HG03432 (cell line): ENCODE results near the gene ADAM8.
A peak's percentile ranks its signal among the peaks of the same experiment; 100 is the strongest.

Experiments
- ATAC-seq: cut with Tn5 transposase; IDR thresholded peaks from one replicate; pipeline ENCODE4 v1.9.1; 2021; ENCODE audit warnings: mild to moderate bottlenecking, moderate library complexity; ENCODE audit not compliant: unreplicated experiment

ADAM8 gene

GRCh38 chr10:133309100-133309719, 32.5 kb upstream of the ADAM8 start:
- ATAC-seq = peak; percentile 81

DNA sequence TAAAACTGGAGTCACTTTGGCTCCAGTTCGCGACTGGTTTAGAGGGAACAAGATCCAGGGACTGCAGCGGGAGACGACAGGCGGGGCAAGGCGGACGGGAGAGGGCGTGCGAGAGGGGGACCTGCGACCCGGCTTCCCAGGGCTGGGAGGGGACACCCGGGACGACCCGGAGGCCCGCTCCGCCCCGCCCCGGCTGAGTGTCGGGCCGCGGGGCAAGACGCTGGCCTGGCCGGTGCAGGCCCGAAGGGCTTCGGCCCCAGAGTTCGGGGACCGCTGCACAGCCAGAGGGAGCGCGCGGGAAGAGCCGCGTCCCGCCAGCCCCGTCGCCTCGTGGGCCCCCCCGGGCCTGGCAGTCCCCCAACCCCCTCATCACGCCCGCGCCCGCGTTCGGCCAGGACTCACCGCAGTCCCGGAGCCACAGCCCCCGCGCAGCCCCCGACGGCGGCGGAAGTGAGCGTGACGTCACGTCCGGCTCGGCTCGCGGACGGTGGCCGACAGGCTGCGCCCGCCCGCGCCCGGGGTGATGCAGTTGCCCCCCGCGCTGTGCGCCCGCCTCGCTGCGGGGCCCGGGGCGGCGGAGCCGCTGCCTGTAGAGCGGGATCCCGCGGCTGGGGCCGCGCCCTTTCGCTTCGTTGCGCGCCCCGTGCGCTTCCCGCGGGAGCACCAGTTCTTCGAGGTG, 31.9 kb upstream of the ADAM8 start, which contains the start of the genes TUBGCP2 and ZNF511:
TSS of gene TUBGCP2 (minus strand) at position 452 of the 679 bp plus-strand sequence. CDS start 5,931 bp downstream, outside the sequence.
TSS of gene ZNF511 (plus strand) at position 494 of the 679 bp plus-strand sequence. CDS start at position 524, 30 bp downstream.
- peak; percentile 81 for ATAC-seq

DNA sequence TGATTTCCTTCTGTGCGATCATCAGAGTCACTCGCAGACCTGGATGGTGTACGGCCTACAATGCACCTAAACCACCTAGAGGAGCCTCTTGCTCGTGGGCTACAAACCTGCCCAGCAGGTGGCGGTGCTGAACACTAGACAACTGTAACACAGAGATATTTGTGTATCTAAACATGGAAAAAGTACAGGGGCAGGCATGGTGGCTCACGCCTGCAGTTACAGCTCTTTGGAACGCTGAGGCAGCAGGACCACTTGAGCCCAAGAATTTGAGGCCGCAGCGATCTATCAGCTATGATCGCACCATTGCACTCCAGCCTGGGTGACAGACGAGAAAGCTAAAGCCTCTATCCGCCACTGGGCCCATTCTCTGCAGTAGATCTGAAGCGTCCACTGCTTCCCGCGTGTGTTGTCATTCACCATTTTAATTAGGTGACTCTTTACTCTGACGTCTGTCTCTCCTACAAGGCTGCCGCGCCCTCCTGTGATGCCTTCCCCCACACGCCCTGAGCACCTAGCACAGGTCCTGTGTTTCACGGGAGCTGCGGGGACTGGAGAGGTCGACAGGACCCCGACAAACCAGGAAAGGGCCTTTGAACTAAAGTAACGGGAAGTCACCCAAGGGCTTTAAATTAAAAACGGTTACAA, 31.2 kb upstream of the ADAM8 start:
- peak; percentile 40 for ATAC-seq

DNA sequence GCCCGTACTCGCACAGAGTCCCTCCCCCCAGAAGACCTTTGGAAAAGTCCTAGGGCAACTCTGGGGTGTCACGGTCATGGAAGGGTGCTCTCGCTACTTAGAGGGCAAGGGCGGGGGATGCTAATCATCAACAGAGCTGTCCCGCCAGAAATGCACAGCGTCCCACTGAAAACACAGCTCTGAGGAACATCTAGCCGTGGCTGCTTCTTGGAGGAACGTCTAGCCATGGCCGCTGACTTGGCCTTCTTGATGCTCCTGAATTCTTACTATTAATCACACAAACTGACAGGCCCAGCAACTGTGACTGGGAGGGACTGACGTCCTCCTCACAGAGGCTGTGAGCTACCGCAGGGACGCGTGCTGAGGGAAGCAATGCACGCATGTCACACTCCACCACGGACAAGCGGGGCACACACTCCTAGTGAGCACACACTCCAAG, 30.3 kb upstream of the ADAM8 start:
- ATAC-seq = no peak

DNA sequence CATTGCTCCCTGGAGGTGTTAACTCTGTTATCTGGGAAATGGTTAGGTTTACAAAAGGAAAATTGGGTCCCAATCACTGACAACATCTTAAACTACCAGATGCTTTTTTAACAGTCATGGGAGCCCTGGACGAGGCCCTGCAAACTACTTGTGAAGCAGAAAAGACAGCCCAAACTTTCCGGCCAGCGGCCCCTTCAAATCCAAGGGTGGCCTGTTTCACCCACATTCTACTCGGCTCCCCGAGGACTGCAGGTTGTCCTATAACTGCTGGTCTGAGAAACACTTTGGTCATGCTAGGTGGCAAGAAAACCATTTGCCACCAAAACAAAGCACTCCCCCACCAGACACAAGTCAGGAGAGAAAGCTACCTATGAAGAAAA, 29.4 kb upstream of the ADAM8 start:
- no peak for ATAC-seq

DNA sequence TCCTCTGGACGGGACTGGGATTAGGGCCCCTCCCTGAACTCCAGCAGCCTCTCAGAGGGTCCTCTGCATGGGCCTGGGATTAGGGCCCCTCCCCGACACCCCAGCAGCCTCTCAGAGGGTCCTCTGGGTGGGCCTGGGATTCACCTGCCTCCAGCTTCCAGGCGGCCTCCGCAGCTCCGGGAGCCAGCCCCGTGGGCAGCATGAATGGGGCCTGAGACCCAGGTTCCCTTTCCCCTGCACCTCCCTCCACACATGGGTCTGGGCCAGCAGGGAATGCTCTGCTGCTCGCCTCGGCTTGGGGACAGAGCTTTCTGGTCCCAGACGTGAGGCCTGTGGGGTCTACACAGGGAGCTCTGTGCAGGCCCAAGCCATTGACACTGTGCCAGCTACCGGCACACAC, 26.5 kb upstream of the ADAM8 start:
- no peak for ATAC-seq

DNA sequence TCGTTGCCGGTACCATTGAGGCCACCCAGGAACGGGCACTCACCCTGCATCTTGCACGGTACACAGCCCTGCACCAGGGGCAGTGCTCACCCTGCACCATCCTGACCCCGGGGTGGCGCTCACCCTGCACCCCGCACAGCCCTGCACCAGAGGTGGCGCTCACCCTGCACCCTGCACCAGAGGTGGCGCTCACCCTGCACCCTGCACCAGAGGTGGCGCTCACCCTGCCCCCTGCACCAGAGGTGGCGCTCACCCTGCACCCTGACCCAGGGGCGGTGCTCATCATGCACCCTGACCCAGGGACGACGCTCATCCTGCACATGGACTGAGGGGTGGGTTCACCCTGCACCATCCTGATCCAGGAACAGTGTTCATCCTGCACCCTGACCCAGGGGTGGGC, 25.6 kb upstream of the ADAM8 start:
- ATAC-seq = no peak

DNA sequence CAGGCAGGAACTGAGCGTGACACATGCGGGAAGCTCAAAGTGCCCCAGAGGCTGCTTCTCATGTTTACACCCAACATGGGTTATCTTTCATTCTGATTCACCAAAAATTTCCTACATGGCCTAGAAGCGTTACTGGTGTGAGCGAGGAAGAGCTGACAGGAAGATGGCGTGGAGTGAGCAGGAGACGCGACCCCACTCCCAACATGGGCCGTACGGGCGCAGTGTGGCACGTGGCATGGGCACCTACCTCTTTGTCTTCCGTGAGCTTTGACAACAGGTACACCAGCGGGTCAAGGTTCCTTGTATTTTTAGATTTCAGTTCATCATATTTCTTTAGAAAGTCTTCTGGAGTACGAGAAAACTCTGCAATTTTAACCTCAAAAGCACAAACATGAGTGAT, 23.1 kb upstream of the ADAM8 start:
- ATAC-seq = no peak

DNA sequence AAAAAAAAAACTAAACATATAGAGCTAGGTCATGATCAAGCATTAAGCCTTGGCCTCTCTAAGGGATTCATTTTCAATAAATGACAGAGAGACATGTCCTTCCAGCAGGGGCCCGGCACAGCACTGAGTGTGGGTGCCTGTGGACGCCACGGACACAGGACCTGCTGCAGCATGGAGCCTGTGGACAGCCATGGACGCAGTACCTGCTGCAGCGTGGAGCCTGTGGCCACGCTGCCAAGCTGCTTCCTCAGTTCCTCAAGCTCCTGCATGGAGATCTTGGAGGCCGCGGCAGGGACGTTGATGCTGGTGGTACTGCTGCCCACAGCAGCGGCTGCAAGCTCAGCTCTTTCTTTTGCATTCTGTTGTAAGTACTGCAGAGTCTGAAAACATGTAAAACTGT, 22.6 kb upstream of the ADAM8 start:
- ATAC-seq = no peak

- ATAC-seq = no peak
Observed at GRCh38 chr10:133298466-133298865, 21.8 kb upstream of the ADAM8 start.

DNA sequence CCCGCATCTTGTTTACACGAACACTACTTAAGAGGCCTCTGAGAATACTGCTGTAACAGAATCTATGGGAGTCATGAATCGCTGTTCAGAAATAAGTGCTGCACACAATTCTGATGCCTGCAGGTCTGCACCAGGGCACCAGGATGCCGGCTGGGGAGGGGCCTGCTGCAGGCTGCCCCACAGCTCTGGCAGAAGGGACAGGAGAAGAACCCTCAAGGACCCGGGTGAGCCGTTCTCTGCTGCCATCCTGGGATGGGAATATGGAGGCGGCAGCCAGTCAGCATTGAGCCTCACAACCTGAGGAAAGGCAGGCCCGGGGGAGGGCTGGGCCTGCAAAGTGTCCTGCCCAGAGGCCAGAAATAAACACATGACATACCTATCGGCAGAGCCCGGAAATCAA, 20.8 kb upstream of the ADAM8 start:
- no peak for ATAC-seq

- no peak for ATAC-seq
Observed at GRCh38 chr10:133295426-133296320, 19.0 kb upstream of the ADAM8 start.

DNA sequence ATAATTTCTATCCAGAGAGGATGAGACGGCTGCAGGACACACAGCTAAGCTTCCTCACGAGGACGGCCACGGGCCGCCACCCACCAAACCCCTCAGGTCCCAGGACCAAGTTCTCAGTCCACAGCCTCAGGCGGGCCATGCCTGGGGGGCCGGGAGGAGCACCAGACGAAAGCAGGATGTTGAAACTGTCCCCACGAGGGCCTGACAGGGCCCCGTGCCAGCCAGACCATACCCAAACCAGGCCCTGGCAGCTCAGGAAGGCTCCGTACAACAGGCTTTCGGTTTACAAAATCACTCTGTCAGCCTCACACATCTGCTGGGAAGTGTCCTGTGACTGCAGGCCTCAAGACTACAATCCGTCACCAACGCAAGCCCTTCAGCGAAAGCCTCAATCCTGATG, 17.5 kb upstream of the ADAM8 start:
- ATAC-seq = no peak

DNA sequence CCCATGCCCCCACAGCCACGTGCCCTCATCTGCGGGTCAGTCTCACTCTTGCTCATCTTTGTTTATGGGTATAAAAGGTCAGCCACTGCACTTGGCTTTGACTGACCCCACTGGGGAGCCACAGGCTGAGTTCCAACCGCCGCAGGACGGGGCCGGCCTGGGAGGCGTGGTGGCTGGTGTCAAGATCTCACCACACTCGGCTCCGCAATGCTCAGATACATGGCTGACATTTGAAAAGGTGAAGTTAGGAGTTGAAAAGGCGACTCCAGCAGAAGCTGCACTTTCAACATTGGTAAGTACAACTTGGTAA, 17.1 kb upstream of the ADAM8 start:
- no peak for ATAC-seq

- no peak for ATAC-seq
Observed at GRCh38 chr10:133292919-133293809, 16.5 kb upstream of the ADAM8 start.

- ATAC-seq = no peak
Observed at GRCh38 chr10:133289761-133290160, 13.1 kb upstream of the ADAM8 start.

DNA sequence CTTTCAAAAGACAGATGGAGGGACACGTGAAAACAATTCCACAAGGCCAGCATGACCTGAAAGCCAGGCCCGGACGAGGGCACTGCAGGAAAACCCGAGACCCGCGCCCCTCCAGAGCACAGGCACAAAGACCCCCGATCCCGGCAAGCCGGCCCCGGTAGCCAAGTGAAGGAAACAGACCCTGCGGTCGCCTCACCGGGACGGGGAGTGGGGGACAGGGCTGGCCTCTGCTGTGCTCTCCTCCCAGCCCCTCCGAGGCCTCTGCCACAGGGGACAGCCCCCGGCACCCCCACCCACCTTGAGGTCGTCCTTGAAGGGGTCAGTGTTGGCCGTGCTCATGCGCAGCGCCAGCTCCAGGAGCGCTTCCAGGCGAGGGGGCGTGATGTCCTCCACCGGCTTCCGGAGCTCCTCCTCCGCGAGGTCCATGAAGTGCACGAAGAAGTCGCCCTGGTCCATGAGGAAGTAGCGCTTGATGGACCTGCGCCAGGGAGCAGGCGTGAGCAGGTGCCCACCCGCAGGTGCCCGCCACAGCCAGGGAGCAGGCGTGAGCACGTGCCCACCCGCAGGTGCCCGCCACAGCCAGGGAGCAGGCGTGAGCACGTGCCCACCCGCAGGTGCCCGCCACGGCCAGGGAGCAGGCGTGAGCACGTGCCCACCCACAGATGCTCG, 11.3 kb upstream of the ADAM8 start:
- ATAC-seq = no peak

DNA sequence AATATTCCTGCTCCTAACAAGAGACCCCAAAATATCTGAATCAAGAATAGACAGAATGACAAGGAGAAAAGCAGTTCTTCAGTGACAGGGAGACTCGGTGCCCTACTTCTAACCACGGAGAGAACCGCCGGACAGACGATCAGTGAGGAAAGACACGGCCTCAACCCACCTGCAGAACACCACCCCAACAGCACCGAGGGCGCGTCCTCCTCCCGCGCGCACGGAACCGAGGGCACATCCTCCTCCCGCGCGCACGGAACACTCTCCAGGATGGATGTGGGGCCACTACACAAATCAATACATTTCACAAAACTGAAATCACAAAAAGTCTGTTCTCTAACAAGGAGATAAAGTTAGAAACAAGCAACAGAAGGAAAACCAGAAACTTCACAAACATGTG, 9.7 kb upstream of the ADAM8 start:
- no peak for ATAC-seq

GRCh38 chr10:133285217-133285616, 8.5 kb upstream of the ADAM8 start:
- no peak for ATAC-seq

GRCh38 chr10:133283931-133284330, 7.3 kb upstream of the ADAM8 start:
- ATAC-seq = no peak
